ENCODE data around the gene C14orf93.

GRCh38 chr14:22995889-22996625, 13.9 kb downstream of the C14orf93 start:
- TF ChIP-seq, protein P1, sequence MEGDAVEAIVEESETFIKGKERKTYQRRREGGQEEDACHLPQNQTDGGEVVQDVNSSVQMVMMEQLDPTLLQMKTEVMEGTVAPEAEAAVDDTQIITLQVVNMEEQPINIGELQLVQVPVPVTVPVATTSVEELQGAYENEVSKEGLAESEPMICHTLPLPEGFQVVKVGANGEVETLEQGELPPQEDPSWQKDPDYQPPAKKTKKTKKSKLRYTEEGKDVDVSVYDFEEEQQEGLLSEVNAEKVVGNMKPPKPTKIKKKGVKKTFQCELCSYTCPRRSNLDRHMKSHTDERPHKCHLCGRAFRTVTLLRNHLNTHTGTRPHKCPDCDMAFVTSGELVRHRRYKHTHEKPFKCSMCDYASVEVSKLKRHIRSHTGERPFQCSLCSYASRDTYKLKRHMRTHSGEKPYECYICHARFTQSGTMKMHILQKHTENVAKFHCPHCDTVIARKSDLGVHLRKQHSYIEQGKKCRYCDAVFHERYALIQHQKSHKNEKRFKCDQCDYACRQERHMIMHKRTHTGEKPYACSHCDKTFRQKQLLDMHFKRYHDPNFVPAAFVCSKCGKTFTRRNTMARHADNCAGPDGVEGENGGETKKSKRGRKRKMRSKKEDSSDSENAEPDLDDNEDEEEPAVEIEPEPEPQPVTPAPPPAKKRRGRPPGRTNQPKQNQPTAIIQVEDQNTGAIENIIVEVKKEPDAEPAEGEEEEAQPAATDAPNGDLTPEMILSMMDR (IDR thresholded peaks at IDR 0.05), result no peak
- TF ChIP-seq POLR2A (IDR thresholded peaks at IDR 0.05), result no peak

All from uterus (tissue), 2 donors.